OCI-LY7 (cell line): ENCODE measurements around the gene NSD1.

ENCODE experiments used
- CTCF ChIP-seq: fragments of 200-600 bp; sonication (generic); conservative IDR thresholded peaks from 2 replicates; pipeline ENCODE4 v1.5.1; 2014; ENCODE audit warnings: mild to moderate bottlenecking, antibody characterized with exemption, low read length, moderate library complexity, mixed read lengths
- EZH2phosphoT487 ChIP-seq: fragments of 200-600 bp; sonication (generic); IDR thresholded peaks from 2 replicates; pipeline ENCODE4 v1.6.1; 2018; ENCODE audit warnings: low read depth, borderline replicate concordance, mild to moderate bottlenecking, mixed run types, antibody characterized with exemption, low read length, moderate library complexity, mixed read lengths

- TF ChIP-seq CTCF (no peak), EZH2phosphoT487 (no peak)
Measured at GRCh38 chr5:177339107-177339638, 205.6 kb downstream of the NSD1 start.
